Measurements from ENCODE around the gene KRT3. TPM values are rescaled to one million over a fixed set of nuclear protein-coding genes. Genes with fewer than 3 reads are reported as not detected.

Gene KRT3
- total and polyA plus RNA-seq, 9 of the 15 experiments (the other 6 are each of a cell fraction or from before 2014, with no cell fraction given), result not detected

DNA sequence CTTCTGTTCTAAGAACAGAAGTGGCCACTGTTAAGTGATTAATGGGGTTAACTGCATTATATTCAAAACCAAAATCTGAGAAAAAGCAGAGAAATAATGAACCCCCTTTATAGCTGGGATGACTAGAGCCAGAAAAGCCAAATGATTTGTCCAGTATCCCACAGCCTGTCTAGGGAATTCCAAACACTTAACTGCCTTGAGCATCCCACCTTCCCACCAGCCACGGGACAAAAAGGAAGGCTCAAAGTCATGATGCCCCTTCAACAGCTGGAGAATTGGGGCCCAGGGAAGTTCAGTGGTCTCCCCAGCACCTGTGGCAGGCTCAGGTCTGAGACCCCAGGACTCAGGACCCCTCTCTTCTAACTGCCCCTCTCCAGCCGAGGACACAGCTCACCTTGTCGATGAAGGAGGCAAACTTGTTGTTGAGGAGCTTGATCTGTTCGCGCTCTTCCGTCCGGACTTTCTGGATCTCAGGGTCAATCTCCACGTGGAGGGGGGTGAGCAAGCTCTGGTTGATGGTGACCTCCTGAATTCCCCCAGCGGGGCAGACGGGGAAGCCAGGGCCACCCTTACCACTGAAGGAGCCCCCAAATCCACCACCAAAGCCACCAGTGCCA lies 17.4 kb upstream of the KRT3 start:
- no peak for ATAC-seq
- TF ChIP-seq NELFE (IDR thresholded peaks at IDR 0.05; ENCODE audit: insufficient read depth, insufficient read length) (no peak), ZC3H11A (IDR thresholded peaks at IDR 0.05; ENCODE audit: low read depth, low read length) (no peak), YY1 (IDR thresholded peaks at IDR 0.05; ENCODE audit: borderline replicate concordance in 1 of 3, control insufficient read depth in 1 of 3, extremely low read depth in 1 of 3, insufficient read depth in 3 of 3, insufficient read length in 1 of 3, insufficient replicate concordance in 2 of 3, low read depth in 1 of 3, low read length in 2 of 3) (no peak), NFIX (CRISPR knock-in tag; IDR thresholded peaks at IDR 0.05; ENCODE audit: low read depth) (no peak), ZNF696 (CRISPR knock-in tag; conservative IDR thresholded peaks at IDR 0.05) (no peak), RNF2 (IDR thresholded peaks at IDR 0.05) (no peak), CREB5 (CRISPR knock-in tag; IDR thresholded peaks at IDR 0.05) (no peak)

More for the DNA sequence above, 17.4 kb upstream of the KRT3 start:
- no peaks in the 10 kb centered on the region for H3K79me2 ChIP-seq (ENCODE audit: control insufficient read depth, insufficient read depth, low read length)
- no peaks in the 10 kb centered on the region for H3K36me3 ChIP-seq (ENCODE audit: control insufficient read depth, insufficient read depth, low read length)
- no TSS peak for BruUV-seq (replicated peaks)
- FAIRE-seq, result no peak
- WGBS (ENCODE audit: insufficient coverage, low coverage, missing lambda C conversion rate), result 10% methylated on average over 10 of the region's 10 CpGs
- in situ Hi-C loops (cut with MboI), result no loop called here
- H3K9me3 ChIP-seq (replicated peaks; ENCODE audit: control insufficient read depth, insufficient read depth, low read depth, low read length), result no peaks in the 10 kb centered on the region
- no peak overlapping the region for H3K4me3 ChIP-seq
- CTCF ChIA-PET (ENCODE audit: low intra/inter-chr PET ratio), result no interaction called here
- H3K27me3 ChIP-seq (ENCODE audit: control insufficient read depth in 2 of 2, insufficient read depth in 2 of 2, low read length in 2 of 2), result peaks cover 25 to 53% of the 10 kb centered on the region in 2 experiments
- H3K27ac ChIP-seq (ENCODE audit: extremely low read depth, low read depth, low read length), result no peak overlapping the region
- no peaks in the 10 kb centered on the region; the same call in 1 of the 2 replicates for H4K20me1 ChIP-seq (replicated peaks; ENCODE audit: control insufficient read depth, insufficient read depth, low read length)
- no peak for DNase-seq (ENCODE audit: extremely low read depth in 1 of 4, low spot score in 3 of 4)
- POLR2A ChIA-PET, result interaction anchor here (0.6 kb wide), 1 partner anchor 485 kb away, joined by 3 read pairs; no protein-coding TSS in a partner anchor
- no peaks in the 10 kb centered on the region; a peak in 2 of 5 replicates for H3K4me1 ChIP-seq (replicated peaks in 1 of 2; ENCODE audit: control insufficient read depth in 2 of 2, insufficient read depth in 2 of 2, low read length in 2 of 2)
- intact Hi-C loops (cut with micrococcal nuclease), result no loop called here
- no peak overlapping the region for H2AFZ ChIP-seq (ENCODE audit: low read depth, low read length)
- H3K4me2 ChIP-seq (ENCODE audit: insufficient read depth, low read length), result no peak overlapping the region
- peaks cover 2% of the 10 kb centered on the region for H3K9me1 ChIP-seq (ENCODE audit: control insufficient read depth, insufficient read depth, low read length)
- H3K9ac ChIP-seq (ENCODE audit: insufficient read depth in 1 of 2, low read depth in 2 of 2, low read length in 2 of 2), result no peak overlapping the region
